HepG2 (cell line): Measurements from ENCODE around the gene FBRSL1. TPM values are rescaled to one million over a fixed set of nuclear protein-coding genes. Genes with fewer than 3 reads are reported as not detected.
A peak's percentile ranks its signal among the peaks of the same experiment; 100 is the strongest.

Source experiments
- ATAC-seq: fragments of 200-7000 bp; cut with Tn5 transposase; 3 replicates; pipeline ENCODE4 v1.9.1; 2020; ENCODE audit warnings: mild to moderate bottlenecking, moderate library complexity
- BruUV-seq: library from RNA; stranded (reverse); fragments of 400-500 nt; replicated peaks from 2 replicates; lab custom pipeline; 2021; lab: Mats Ljungman, UMichigan
- CTCF ChIA-PET: fragments of 300-600 bp; formaldehyde crosslinking; extraction: SDS; loops from one replicate; lab custom pipeline; 2021; ENCODE audit warnings: low total read pairs, inconsistent platforms, low intra/inter-chr PET ratio; lab: Yijun Ruan, JAX
- POLR2A ChIA-PET: fragments of 350-600 bp; sonication (Branson Sonifier 250); formaldehyde crosslinking; loops from one replicate; lab custom pipeline; 2020; ENCODE audit warnings: antibody characterized with exemption, inconsistent platforms; lab: Yijun Ruan, JAX
- DNase-seq: peaks from one replicate; pipeline ENCODE4 v3.0.0-alpha.2; 2015; ENCODE audit warnings: low spot score
- FAIRE-seq: peaks from 3 replicates; lab custom pipeline; 2011; peaks lifted over from hg19 to GRCh38; lab: Jason Lieb, UNC
- H2AFZ ChIP-seq: one replicate; pipeline ENCODE4 v1.6.1; 2011; ENCODE audit warnings: low read length, inconsistent platforms
- H3K27ac ChIP-seq: fragments of 300-600 bp; 3 replicates; pipeline ENCODE4 v1.8.0; 2011; ENCODE audit warnings: mixed run types, mild to moderate bottlenecking, mixed read lengths, low read length, inconsistent platforms; ENCODE audit not compliant: insufficient read depth; ENCODE audit errors: extremely low read length
- H3K27me3 ChIP-seq, 2 experiments: fragments of 200-600 bp in 1 of 2; 2 replicates in 1 of 2; 3 replicates in 1 of 2; pipeline versions ENCODE4 v1.6.0 to v1.8.0; 2011; ENCODE audit warnings: low read length in 2 of 2, mild to moderate bottlenecking in 2 of 2, moderate library complexity in 2 of 2, inconsistent platforms in 1 of 2; ENCODE audit not compliant: insufficient read depth in 2 of 2, control insufficient read depth in 1 of 2
- H3K36me3 ChIP-seq, 2 experiments: fragments of 200-600 bp in 1 of 2; replicated peaks in 1 of 2; 2 replicates in 1 of 2; 3 replicates in 1 of 2; pipeline versions ENCODE4 v1.5.1 to v1.8.0; 2011; ENCODE audit warnings: low read length in 2 of 2, inconsistent platforms in 1 of 2; ENCODE audit not compliant: insufficient read depth in 2 of 2, control insufficient read depth in 1 of 2
- H3K4me1 ChIP-seq: 2 replicates; pipeline ENCODE4 v1.5.1; 2012; ENCODE audit warnings: low read length, inconsistent platforms; ENCODE audit not compliant: insufficient read depth
- H3K4me2 ChIP-seq: 2 replicates; pipeline ENCODE4 v1.6.0; 2011; ENCODE audit warnings: low read depth, low read length, inconsistent platforms
- H3K4me3 ChIP-seq, 3 experiments: fragments of 200-600 bp in 1 of 3; sonication (generic), shearing (Covaris generic) in 1 of 3; replicated peaks in 1 of 3; 2 replicates each; pipeline ENCODE4 v1.5.1; 2011 to 2016; ENCODE audit warnings: low read length in 3 of 3, inconsistent platforms in 2 of 3, low read depth in 2 of 3, mild to moderate bottlenecking in 2 of 3, control low read depth in 1 of 3, mixed read lengths in 1 of 3; ENCODE audit not compliant: insufficient read depth in 1 of 3
- H3K79me2 ChIP-seq: one replicate; pipeline ENCODE4 v1.6.1; 2011; ENCODE audit warnings: low read length, inconsistent platforms; ENCODE audit not compliant: insufficient read depth
- H3K9ac ChIP-seq: 2 replicates; pipeline ENCODE4 v1.6.0; 2011; ENCODE audit warnings: mild to moderate bottlenecking, low read depth, low read length, inconsistent platforms; ENCODE audit not compliant: insufficient read depth
- H3K9me3 ChIP-seq: 2 replicates; pipeline ENCODE4 v1.5.1; 2012; ENCODE audit warnings: mild to moderate bottlenecking, low read length
- H4K20me1 ChIP-seq: 2 replicates; pipeline ENCODE4 v1.6.0; 2011; ENCODE audit warnings: inconsistent platforms, mild to moderate bottlenecking, low read length, moderate library complexity; ENCODE audit not compliant: insufficient read depth
- AGO2 ChIP-seq: fragments of 200-400 bp; formaldehyde crosslinking; optimal IDR thresholded peaks from 2 replicates; pipeline ENCODE3; 2017; ENCODE audit warnings: mild to moderate bottlenecking, low read depth, low read length, moderate library complexity
- ARHGAP35 ChIP-seq: sonication (generic); formaldehyde crosslinking; IDR thresholded peaks from 2 replicates; pipeline ENCODE4 v1.9.0; 2022; ENCODE audit warnings: mild to moderate bottlenecking, inconsistent platforms, moderate library complexity, missing genetic modification reagents, borderline replicate concordance
- BORCS8-MEF2B ChIP-seq: sonication (generic); formaldehyde crosslinking; IDR thresholded peaks from 2 replicates; pipeline ENCODE4 v1.8.0; 2022; ENCODE audit warnings: mild to moderate bottlenecking, missing genetic modification reagents
- ELF1 ChIP-seq: sonication (generic); formaldehyde crosslinking; IDR thresholded peaks from 2 replicates; pipeline ENCODE4 v1.4.0; 2020; ENCODE audit warnings: missing genetic modification reagents
- MEIS1 ChIP-seq: sonication (generic); formaldehyde crosslinking; IDR thresholded peaks from 2 replicates; pipeline ENCODE4 v1.9.0; 2021; ENCODE audit warnings: mild to moderate bottlenecking, missing genetic modification reagents, moderate library complexity, borderline replicate concordance
- PAXIP1 ChIP-seq: sonication (generic); formaldehyde crosslinking; conservative IDR thresholded peaks from 2 replicates; pipeline ENCODE4 v1.4.0; 2020; ENCODE audit warnings: mild to moderate bottlenecking, missing genetic modification reagents, moderate library complexity
- PRMT3 ChIP-seq: sonication (generic); formaldehyde crosslinking; IDR thresholded peaks from 2 replicates; pipeline ENCODE4 v1.8.1; 2022; ENCODE audit warnings: low read depth, mild to moderate bottlenecking, moderate library complexity, missing genetic modification reagents, borderline replicate concordance
- ZMAT3 ChIP-seq: sonication (generic); formaldehyde crosslinking; conservative IDR thresholded peaks from 2 replicates; pipeline ENCODE4 v1.7.0; 2021; ENCODE audit warnings: missing genetic modification reagents
- ZNF296 ChIP-seq: sonication (generic); formaldehyde crosslinking; conservative IDR thresholded peaks from 2 replicates; pipeline ENCODE4 v1.5.0; 2020; ENCODE audit warnings: mild to moderate bottlenecking, missing genetic modification reagents
- ZNF34 ChIP-seq: sonication (generic); formaldehyde crosslinking; IDR thresholded peaks from 2 replicates; pipeline ENCODE4 v1.4.0; 2020; ENCODE audit warnings: mild to moderate bottlenecking, missing genetic modification reagents, borderline replicate concordance
- ZNF562 ChIP-seq: sonication (generic); formaldehyde crosslinking; IDR thresholded peaks from 2 replicates; pipeline ENCODE4 v1.8.0; 2022; ENCODE audit warnings: missing genetic modification reagents, borderline replicate concordance
- WGBS: methylation state at CpG from one replicate; pipeline ENCODE4 v1.1.6; 2017; ENCODE audit warnings: low lambda C conversion rate; 5-methylcytosine and 5-hydroxymethylcytosine counted together
- in situ Hi-C: cut with HindIII; loops from 2 replicates; pipeline ENCODE4 v1.10.0; 2017; ENCODE audit warnings: low pct_unique_long_range_greater_than_20kb; ENCODE audit not compliant: extremely low pct_ligation_motif_present
- intact Hi-C: fragments of 100-400 bp; cut with micrococcal nuclease; formaldehyde crosslinking; loops from one replicate; pipeline ENCODE4 v1.10.0; 2022; ENCODE audit not compliant: unreplicated experiment
- polyA plus RNA-seq, 8 experiments: library from polyadenylated mRNA; depleted of rRNA in 3 of 8; stranded (reverse) in 7 of 8; unstranded in 1 of 8; fragments of >200 nt; fragmentation: Illumina TruSeq in 4 of 8; extraction: Trizol in 4 of 8; gene quantifications; 2 replicates each; pipeline versions ENCODE4 v1.2.1 to v1.2.3, GENCODE V29; 2011 to 2016; ENCODE audit warnings: low read depth in 4 of 8, missing spikeins in 1 of 8, mixed read lengths in 1 of 8; ENCODE audit not compliant: insufficient read depth in 1 of 8
- total RNA-seq, 5 experiments: library from RNA; depleted of rRNA; stranded (reverse); fragments of >200 nt; fragmentation: Illumina TruSeq; extraction: Trizol; gene quantifications; 2 replicates each; pipeline ENCODE4 v1.2.3, GENCODE V29; 2016; ENCODE audit warnings: low read depth in 1 of 5
- TF ChIP-seq, protein P1 (sequence below): sonication (generic); formaldehyde crosslinking; IDR thresholded peaks from 2 replicates; pipeline ENCODE4 v1.4.0; 2020; ENCODE audit warnings: missing genetic modification reagents
- TF ChIP-seq, protein P2 (sequence below): IDR thresholded peaks from 2 replicates; pipeline ENCODE4 v1.6.1; 2012; ENCODE audit warnings: inconsistent platforms
- TF ChIP-seq, protein P3 (sequence below): sonication (generic); formaldehyde crosslinking; IDR thresholded peaks from 2 replicates; pipeline ENCODE4 v1.8.0; 2022; ENCODE audit warnings: missing genetic modification reagents, mild to moderate bottlenecking, inconsistent platforms, borderline replicate concordance

FBRSL1 gene
- total and polyA plus RNA-seq, 2 of the 13 experiments (the other 11 are each of a cell fraction or from before 2014, with no cell fraction given) = 3.6 to 7.9 TPM

- FAIRE-seq = no peak
- H3K9ac ChIP-seq = no peak overlapping the region
- no peaks in the 10 kb centered on the region for H4K20me1 ChIP-seq
- ChIA-PET POLR2A (no interaction called here), CTCF (no interaction called here)
- no peaks in the 10 kb centered on the region for H3K36me3 ChIP-seq
- no peak overlapping the region for H3K4me2 ChIP-seq
- H3K9me3 ChIP-seq = peaks cover 5% of the 10 kb centered on the region; the same call in 1 of the 2 replicates
- no peak overlapping the region for H3K27ac ChIP-seq
- peaks cover 24% of the 10 kb centered on the region for H3K4me1 ChIP-seq
- DNase-seq = no peak
- H3K79me2 ChIP-seq = no peaks in the 10 kb centered on the region
- BruUV-seq = no TSS peak
- TF ChIP-seq AGO2 = no peak
- TF ChIP-seq PRMT3 (CRISPR knock-in tag) = no peak
- TF ChIP-seq BORCS8-MEF2B (CRISPR knock-in tag) = no peak
- TF ChIP-seq PAXIP1 (CRISPR knock-in tag) = no peak
- TF ChIP-seq MEIS1 = no peak
- no peak for TF ChIP-seq ARHGAP35 (CRISPR knock-in tag)
- TF ChIP-seq, protein P1, sequence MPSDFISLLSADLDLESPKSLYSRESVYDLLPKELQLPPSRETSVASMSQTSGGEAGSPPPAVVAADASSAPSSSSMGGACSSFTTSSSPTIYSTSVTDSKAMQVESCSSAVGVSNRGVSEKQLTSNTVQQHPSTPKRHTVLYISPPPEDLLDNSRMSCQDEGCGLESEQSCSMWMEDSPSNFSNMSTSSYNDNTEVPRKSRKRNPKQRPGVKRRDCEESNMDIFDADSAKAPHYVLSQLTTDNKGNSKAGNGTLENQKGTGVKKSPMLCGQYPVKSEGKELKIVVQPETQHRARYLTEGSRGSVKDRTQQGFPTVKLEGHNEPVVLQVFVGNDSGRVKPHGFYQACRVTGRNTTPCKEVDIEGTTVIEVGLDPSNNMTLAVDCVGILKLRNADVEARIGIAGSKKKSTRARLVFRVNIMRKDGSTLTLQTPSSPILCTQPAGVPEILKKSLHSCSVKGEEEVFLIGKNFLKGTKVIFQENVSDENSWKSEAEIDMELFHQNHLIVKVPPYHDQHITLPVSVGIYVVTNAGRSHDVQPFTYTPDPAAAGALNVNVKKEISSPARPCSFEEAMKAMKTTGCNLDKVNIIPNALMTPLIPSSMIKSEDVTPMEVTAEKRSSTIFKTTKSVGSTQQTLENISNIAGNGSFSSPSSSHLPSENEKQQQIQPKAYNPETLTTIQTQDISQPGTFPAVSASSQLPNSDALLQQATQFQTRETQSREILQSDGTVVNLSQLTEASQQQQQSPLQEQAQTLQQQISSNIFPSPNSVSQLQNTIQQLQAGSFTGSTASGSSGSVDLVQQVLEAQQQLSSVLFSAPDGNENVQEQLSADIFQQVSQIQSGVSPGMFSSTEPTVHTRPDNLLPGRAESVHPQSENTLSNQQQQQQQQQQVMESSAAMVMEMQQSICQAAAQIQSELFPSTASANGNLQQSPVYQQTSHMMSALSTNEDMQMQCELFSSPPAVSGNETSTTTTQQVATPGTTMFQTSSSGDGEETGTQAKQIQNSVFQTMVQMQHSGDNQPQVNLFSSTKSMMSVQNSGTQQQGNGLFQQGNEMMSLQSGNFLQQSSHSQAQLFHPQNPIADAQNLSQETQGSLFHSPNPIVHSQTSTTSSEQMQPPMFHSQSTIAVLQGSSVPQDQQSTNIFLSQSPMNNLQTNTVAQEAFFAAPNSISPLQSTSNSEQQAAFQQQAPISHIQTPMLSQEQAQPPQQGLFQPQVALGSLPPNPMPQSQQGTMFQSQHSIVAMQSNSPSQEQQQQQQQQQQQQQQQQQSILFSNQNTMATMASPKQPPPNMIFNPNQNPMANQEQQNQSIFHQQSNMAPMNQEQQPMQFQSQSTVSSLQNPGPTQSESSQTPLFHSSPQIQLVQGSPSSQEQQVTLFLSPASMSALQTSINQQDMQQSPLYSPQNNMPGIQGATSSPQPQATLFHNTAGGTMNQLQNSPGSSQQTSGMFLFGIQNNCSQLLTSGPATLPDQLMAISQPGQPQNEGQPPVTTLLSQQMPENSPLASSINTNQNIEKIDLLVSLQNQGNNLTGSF (CRISPR knock-in tag) = no peak
- TF ChIP-seq ZNF562 = no peak
- no peak for TF ChIP-seq ZNF296
- TF ChIP-seq, protein P2, sequence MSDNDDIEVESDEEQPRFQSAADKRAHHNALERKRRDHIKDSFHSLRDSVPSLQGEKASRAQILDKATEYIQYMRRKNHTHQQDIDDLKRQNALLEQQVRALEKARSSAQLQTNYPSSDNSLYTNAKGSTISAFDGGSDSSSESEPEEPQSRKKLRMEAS = no peak
- no peak for TF ChIP-seq ELF1
- no peak for TF ChIP-seq ZNF34 (CRISPR knock-in tag)
- TF ChIP-seq, protein P3, sequence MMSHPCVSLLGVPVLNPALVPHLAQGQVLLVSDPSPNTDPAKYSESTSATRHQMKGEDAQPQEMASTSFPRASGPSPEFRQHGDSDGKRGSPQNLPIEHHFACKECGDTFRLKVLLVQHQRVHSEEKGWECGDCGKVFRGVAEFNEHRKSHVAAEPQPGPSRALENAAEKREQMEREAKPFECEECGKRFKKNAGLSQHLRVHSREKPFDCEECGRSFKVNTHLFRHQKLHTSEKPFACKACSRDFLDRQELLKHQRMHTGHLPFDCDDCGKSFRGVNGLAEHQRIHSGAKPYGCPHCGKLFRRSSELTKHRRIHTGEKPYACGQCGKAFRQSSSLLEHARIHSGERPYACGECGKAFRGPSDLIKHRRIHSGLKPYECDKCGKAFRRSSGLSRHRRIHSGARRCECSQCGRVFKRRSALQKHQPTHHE (CRISPR knock-in tag) = no peak
- no peak for TF ChIP-seq ZMAT3
- TF ChIP-seq, all 625 proteins: peak for 0
- peaks cover 7 to 51% of the 10 kb centered on the region in 2 experiments for H3K27me3 ChIP-seq
- H2AFZ ChIP-seq = no peak overlapping the region
- in situ Hi-C loops = no loop called here
- peak; percentile 23 for ATAC-seq
- intact Hi-C loops = no loop called here
- WGBS = 23% methylated on average over 2 of the region's 10 CpGs
- H3K4me3 ChIP-seq = no peak overlapping the region
These were observed 25.1 kb upstream of the FBRSL1 start for GRCh38 chr12:132464820-132465219.
